ENCODE measurements around the gene RAP1GAP. TPM values are rescaled to one million over a fixed set of nuclear protein-coding genes. Genes with fewer than 3 reads are reported as not detected.

The RAP1GAP gene
- total RNA-seq, 2 donors from 2014 or later = 8.0 to 8.2 TPM

DNA sequence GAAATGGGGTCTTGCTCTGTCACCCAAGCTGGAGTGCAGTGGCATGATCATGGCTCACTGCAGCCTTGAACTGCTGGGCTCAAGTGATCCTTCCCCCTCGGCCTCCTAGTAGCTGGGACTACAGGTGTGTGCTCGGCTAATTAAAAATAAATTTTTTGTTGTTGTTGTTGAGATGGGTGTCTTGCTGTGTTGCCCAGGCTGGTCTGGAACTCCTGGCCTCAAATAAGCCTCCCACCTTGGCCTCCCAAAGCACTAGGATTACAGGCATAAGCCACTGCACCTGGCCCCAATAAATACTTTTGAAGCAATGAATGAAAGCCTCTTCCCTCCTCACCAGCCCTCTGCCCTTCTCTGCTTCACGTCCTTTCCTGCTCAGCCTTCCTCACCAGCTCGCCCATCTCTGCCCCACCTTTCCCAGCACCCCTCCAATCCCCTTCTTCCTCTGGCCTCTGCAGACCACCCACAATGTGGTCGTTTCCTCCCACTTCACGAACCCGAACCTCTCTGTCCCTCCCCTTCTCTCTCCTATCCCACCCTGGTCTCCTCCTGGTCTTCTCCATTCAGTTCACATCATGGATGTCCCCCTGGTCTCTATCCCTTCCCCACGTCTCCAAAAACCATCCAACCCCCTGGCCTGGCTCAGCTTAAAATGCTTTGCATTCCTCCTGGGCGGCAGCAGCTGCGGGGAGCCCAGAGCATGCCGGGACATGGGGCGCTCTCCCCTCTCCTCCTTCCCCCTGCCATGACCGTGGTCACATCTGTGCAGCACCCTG is 38.4 kb downstream of the RAP1GAP start:
- Histone ChIP-seq H3K9ac (ENCODE audit: extremely low read depth, low read length, poor library complexity, severe bottlenecking) (no peak overlapping the region), H3K27me3 (ENCODE audit: control insufficient read depth, insufficient read depth, low read length, poor library complexity, severe bottlenecking) (no peaks in the 10 kb centered on the region), H3K4me1 (ENCODE audit: control insufficient read depth, insufficient read depth, low read length) (no peaks in the 10 kb centered on the region), H3K27ac (ENCODE audit: low read depth, low read length) (no peak overlapping the region), H3K36me3 (ENCODE audit: control insufficient read depth, insufficient read depth, low read length) (no peaks in the 10 kb centered on the region), H3K9me3 (ENCODE audit: control insufficient read depth, low read length) (no peaks in the 10 kb centered on the region), H3K4me3 (ENCODE audit: low read length) (no peak overlapping the region)
- no peaks in the 10 kb centered on the region for H3K9me3 Mint-ChIP-seq
- peak; percentile 76 for DNase-seq
- H3K4me3 Mint-ChIP-seq = peak overlapping the region; percentile 22
- no peaks in the 10 kb centered on the region for H3K27me3 Mint-ChIP-seq (ENCODE audit: insufficient read depth)
- WGBS, 2 experiments (ENCODE audit: insufficient coverage in 1 of 2, insufficient read length in 1 of 2) = 49 to 68% methylated on average over 6 to 13 of the region's 13 CpGs
- TF ChIP-seq, protein P1, sequence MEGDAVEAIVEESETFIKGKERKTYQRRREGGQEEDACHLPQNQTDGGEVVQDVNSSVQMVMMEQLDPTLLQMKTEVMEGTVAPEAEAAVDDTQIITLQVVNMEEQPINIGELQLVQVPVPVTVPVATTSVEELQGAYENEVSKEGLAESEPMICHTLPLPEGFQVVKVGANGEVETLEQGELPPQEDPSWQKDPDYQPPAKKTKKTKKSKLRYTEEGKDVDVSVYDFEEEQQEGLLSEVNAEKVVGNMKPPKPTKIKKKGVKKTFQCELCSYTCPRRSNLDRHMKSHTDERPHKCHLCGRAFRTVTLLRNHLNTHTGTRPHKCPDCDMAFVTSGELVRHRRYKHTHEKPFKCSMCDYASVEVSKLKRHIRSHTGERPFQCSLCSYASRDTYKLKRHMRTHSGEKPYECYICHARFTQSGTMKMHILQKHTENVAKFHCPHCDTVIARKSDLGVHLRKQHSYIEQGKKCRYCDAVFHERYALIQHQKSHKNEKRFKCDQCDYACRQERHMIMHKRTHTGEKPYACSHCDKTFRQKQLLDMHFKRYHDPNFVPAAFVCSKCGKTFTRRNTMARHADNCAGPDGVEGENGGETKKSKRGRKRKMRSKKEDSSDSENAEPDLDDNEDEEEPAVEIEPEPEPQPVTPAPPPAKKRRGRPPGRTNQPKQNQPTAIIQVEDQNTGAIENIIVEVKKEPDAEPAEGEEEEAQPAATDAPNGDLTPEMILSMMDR (conservative IDR thresholded peaks at IDR 0.05) = no peak
- no peaks in the 10 kb centered on the region for H3K36me3 Mint-ChIP-seq (ENCODE audit: low read depth)
- no peak overlapping the region for H3K27ac Mint-ChIP-seq
- peaks cover 34% of the 10 kb centered on the region for H3K4me1 Mint-ChIP-seq

GRCh38 chr1:21629971-21630370 is 39.2 kb downstream of the RAP1GAP start:
- no peaks in the 10 kb centered on the region for H3K9me3 ChIP-seq (ENCODE audit: control insufficient read depth, low read length)
- Mint-ChIP-seq H3K27ac (no peak overlapping the region), H3K4me1 (peaks cover 31% of the 10 kb centered on the region), H3K27me3 (ENCODE audit: insufficient read depth) (no peaks in the 10 kb centered on the region), H3K9me3 (no peaks in the 10 kb centered on the region), H3K36me3 (ENCODE audit: low read depth) (no peaks in the 10 kb centered on the region), H3K4me3 (no peak overlapping the region)
- H3K4me1 ChIP-seq (ENCODE audit: control insufficient read depth, insufficient read depth, low read length) = no peaks in the 10 kb centered on the region
- no peak overlapping the region for H3K9ac ChIP-seq (ENCODE audit: extremely low read depth, low read length, poor library complexity, severe bottlenecking)
- H3K36me3 ChIP-seq (ENCODE audit: control insufficient read depth, insufficient read depth, low read length) = no peaks in the 10 kb centered on the region
- no peak overlapping the region for H3K4me3 ChIP-seq (ENCODE audit: low read length)
- TF ChIP-seq, protein P1 (conservative IDR thresholded peaks at IDR 0.05) = no peak
- DNase-seq = no peak
- WGBS, 2 experiments (ENCODE audit: insufficient coverage in 1 of 2, insufficient read length in 1 of 2) = 91 to 95% methylated on average over 4 of the region's 4 CpGs
- H3K27me3 ChIP-seq (ENCODE audit: control insufficient read depth, insufficient read depth, low read length, poor library complexity, severe bottlenecking) = no peaks in the 10 kb centered on the region
- no peak overlapping the region for H3K27ac ChIP-seq (ENCODE audit: low read depth, low read length)

DNA sequence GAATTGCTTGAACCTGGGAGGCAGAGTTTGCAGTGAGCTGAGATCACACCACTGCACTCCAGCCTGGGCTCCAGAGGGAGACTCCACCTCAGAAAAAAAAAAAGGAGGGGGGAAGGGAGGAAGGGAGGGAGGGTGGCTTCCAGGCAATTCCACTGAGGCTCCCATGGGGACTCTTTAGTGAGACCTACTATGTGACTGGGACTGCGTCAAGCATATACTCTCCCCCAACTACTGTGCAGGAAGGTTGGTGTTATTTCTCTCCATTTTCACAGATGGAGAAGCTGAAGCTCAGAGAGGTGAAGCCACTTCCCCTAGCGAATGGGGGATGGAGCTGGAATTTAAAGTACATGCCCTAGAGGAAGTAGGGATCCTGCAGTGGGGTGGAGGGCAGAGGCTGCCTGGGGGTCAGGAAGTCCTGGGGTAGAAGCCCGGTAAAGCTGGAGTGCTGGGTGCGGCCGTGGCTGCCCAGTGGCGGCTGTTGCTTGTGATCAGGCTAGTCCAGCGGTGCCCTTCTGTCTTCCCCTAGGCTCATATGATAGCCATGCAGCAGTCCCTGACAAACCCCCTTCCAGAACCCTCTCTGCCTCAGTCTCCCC is 40.3 kb downstream of the RAP1GAP start:
- 86 to 87% methylated on average over 4 to 7 of the region's 7 CpGs for WGBS, 2 experiments (ENCODE audit: insufficient coverage in 1 of 2, insufficient read length in 1 of 2)
- H3K27ac Mint-ChIP-seq = no peak overlapping the region
- no peak overlapping the region for H3K4me3 ChIP-seq (ENCODE audit: low read length)

More for the DNA sequence above, 40.3 kb downstream of the RAP1GAP start:
- Mint-ChIP-seq H3K4me1 (peaks cover 27% of the 10 kb centered on the region), H3K36me3 (ENCODE audit: low read depth) (no peaks in the 10 kb centered on the region), H3K4me3 (no peak overlapping the region), H3K27me3 (ENCODE audit: insufficient read depth) (no peaks in the 10 kb centered on the region), H3K9me3 (no peaks in the 10 kb centered on the region)
- DNase-seq = no peak
- H3K36me3 ChIP-seq (ENCODE audit: control insufficient read depth, insufficient read depth, low read length) = no peaks in the 10 kb centered on the region
- H3K9ac ChIP-seq (ENCODE audit: extremely low read depth, low read length, poor library complexity, severe bottlenecking) = no peak overlapping the region
- H3K27me3 ChIP-seq (ENCODE audit: control insufficient read depth, insufficient read depth, low read length, poor library complexity, severe bottlenecking) = no peaks in the 10 kb centered on the region
- TF ChIP-seq, protein P1 (conservative IDR thresholded peaks at IDR 0.05) = no peak
- H3K27ac ChIP-seq (ENCODE audit: low read depth, low read length) = no peak overlapping the region
- no peaks in the 10 kb centered on the region for H3K9me3 ChIP-seq (ENCODE audit: control insufficient read depth, low read length)
- no peaks in the 10 kb centered on the region for H3K4me1 ChIP-seq (ENCODE audit: control insufficient read depth, insufficient read depth, low read length)
